HepG2 (cell line): ENCODE measurements around the gene PRPSAP2.

Experiments
- CHD4 ChIP-seq: fragments of 200-600 bp; sonication (generic); IDR thresholded peaks from 2 replicates; pipeline ENCODE4 v1.7.0; 2017; ENCODE audit warnings: mild to moderate bottlenecking, low read length, borderline replicate concordance
- FOXA3 ChIP-seq: IDR thresholded peaks from 2 replicates; pipeline ENCODE4 v1.6.1; 2016; ENCODE audit warnings: missing genetic modification reagents, missing compliant biosample characterization
- JUND ChIP-seq: sonication (generic); formaldehyde crosslinking; IDR thresholded peaks from 2 replicates; pipeline ENCODE4 v1.8.0; 2022; ENCODE audit warnings: mild to moderate bottlenecking, missing genetic modification reagents
- MAFG ChIP-seq: sonication (generic); formaldehyde crosslinking; IDR thresholded peaks from 2 replicates; pipeline ENCODE4 v1.5.1; 2020; ENCODE audit warnings: mild to moderate bottlenecking, missing genetic modification reagents
- MBD4 ChIP-seq: IDR thresholded peaks from 2 replicates; pipeline ENCODE4 v1.6.1; 2012; ENCODE audit warnings: low read length, inconsistent platforms, borderline replicate concordance
- SIN3B ChIP-seq: fragments of 150-350 bp; IDR thresholded peaks from 2 replicates; pipeline ENCODE4 v1.6.1; 2014; ENCODE audit warnings: low read length
- ZNF670 ChIP-seq: sonication (generic); formaldehyde crosslinking; IDR thresholded peaks from 2 replicates; pipeline ENCODE4 v1.8.0; 2022; ENCODE audit warnings: mild to moderate bottlenecking, missing genetic modification reagents, borderline replicate concordance
- TF ChIP-seq, protein P1 (sequence below): sonication (generic); formaldehyde crosslinking; IDR thresholded peaks from 2 replicates; pipeline ENCODE4 v1.4.0; 2020; ENCODE audit warnings: missing genetic modification reagents
- TF ChIP-seq, protein P2 (sequence below): sonication (generic); formaldehyde crosslinking; IDR thresholded peaks from 2 replicates; pipeline ENCODE4 v1.4.0; 2020; ENCODE audit warnings: mild to moderate bottlenecking, missing genetic modification reagents
- TF ChIP-seq, protein P3 (sequence below), 2 experiments: sonication (generic) in 1 of 2; formaldehyde crosslinking in 1 of 2; IDR thresholded peaks; 2 replicates each; pipeline versions ENCODE4 v1.5.1 to v1.6.1; 2011 to 2020; ENCODE audit warnings: borderline replicate concordance in 1 of 2, low read depth in 1 of 2, low read length in 1 of 2, mild to moderate bottlenecking in 1 of 2, missing genetic modification reagents in 1 of 2, moderate library complexity in 1 of 2
- TF ChIP-seq, protein P4 (sequence below): sonication (generic); formaldehyde crosslinking; IDR thresholded peaks from 2 replicates; pipeline ENCODE4 v1.4.0; 2020; ENCODE audit warnings: mild to moderate bottlenecking, missing genetic modification reagents
- TF ChIP-seq, protein P5 (sequence below): sonication (generic); formaldehyde crosslinking; IDR thresholded peaks from 2 replicates; pipeline ENCODE4 v1.5.0; 2020; ENCODE audit warnings: mild to moderate bottlenecking, missing genetic modification reagents, moderate library complexity

- TF ChIP-seq, protein P1, sequence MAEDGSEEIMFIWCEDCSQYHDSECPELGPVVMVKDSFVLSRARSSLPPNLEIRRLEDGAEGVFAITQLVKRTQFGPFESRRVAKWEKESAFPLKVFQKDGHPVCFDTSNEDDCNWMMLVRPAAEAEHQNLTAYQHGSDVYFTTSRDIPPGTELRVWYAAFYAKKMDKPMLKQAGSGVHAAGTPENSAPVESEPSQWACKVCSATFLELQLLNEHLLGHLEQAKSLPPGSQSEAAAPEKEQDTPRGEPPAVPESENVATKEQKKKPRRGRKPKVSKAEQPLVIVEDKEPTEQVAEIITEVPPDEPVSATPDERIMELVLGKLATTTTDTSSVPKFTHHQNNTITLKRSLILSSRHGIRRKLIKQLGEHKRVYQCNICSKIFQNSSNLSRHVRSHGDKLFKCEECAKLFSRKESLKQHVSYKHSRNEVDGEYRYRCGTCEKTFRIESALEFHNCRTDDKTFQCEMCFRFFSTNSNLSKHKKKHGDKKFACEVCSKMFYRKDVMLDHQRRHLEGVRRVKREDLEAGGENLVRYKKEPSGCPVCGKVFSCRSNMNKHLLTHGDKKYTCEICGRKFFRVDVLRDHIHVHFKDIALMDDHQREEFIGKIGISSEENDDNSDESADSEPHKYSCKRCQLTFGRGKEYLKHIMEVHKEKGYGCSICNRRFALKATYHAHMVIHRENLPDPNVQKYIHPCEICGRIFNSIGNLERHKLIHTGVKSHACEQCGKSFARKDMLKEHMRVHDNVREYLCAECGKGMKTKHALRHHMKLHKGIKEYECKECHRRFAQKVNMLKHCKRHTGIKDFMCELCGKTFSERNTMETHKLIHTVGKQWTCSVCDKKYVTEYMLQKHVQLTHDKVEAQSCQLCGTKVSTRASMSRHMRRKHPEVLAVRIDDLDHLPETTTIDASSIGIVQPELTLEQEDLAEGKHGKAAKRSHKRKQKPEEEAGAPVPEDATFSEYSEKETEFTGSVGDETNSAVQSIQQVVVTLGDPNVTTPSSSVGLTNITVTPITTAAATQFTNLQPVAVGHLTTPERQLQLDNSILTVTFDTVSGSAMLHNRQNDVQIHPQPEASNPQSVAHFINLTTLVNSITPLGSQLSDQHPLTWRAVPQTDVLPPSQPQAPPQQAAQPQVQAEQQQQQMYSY (CRISPR knock-in tag), result no peak
- TF ChIP-seq MAFG (CRISPR knock-in tag) (no peak), CHD4 (no peak), JUND (no peak), SIN3B (no peak), ZNF670 (CRISPR knock-in tag) (no peak), MBD4 (no peak), FOXA3 (no peak)
- TF ChIP-seq, protein P2, sequence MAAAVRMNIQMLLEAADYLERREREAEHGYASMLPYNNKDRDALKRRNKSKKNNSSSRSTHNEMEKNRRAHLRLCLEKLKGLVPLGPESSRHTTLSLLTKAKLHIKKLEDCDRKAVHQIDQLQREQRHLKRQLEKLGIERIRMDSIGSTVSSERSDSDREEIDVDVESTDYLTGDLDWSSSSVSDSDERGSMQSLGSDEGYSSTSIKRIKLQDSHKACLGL, result no peak
- TF ChIP-seq, protein P3, sequence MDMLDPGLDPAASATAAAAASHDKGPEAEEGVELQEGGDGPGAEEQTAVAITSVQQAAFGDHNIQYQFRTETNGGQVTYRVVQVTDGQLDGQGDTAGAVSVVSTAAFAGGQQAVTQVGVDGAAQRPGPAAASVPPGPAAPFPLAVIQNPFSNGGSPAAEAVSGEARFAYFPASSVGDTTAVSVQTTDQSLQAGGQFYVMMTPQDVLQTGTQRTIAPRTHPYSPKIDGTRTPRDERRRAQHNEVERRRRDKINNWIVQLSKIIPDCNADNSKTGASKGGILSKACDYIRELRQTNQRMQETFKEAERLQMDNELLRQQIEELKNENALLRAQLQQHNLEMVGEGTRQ (IDR thresholded peaks at IDR 0.05; ENCODE audit: low read depth, low read length), result no peak
- TF ChIP-seq, protein P3 (CRISPR knock-in tag; IDR thresholded peaks at IDR 0.05; ENCODE audit: borderline replicate concordance), result no peak
- TF ChIP-seq, protein P4, sequence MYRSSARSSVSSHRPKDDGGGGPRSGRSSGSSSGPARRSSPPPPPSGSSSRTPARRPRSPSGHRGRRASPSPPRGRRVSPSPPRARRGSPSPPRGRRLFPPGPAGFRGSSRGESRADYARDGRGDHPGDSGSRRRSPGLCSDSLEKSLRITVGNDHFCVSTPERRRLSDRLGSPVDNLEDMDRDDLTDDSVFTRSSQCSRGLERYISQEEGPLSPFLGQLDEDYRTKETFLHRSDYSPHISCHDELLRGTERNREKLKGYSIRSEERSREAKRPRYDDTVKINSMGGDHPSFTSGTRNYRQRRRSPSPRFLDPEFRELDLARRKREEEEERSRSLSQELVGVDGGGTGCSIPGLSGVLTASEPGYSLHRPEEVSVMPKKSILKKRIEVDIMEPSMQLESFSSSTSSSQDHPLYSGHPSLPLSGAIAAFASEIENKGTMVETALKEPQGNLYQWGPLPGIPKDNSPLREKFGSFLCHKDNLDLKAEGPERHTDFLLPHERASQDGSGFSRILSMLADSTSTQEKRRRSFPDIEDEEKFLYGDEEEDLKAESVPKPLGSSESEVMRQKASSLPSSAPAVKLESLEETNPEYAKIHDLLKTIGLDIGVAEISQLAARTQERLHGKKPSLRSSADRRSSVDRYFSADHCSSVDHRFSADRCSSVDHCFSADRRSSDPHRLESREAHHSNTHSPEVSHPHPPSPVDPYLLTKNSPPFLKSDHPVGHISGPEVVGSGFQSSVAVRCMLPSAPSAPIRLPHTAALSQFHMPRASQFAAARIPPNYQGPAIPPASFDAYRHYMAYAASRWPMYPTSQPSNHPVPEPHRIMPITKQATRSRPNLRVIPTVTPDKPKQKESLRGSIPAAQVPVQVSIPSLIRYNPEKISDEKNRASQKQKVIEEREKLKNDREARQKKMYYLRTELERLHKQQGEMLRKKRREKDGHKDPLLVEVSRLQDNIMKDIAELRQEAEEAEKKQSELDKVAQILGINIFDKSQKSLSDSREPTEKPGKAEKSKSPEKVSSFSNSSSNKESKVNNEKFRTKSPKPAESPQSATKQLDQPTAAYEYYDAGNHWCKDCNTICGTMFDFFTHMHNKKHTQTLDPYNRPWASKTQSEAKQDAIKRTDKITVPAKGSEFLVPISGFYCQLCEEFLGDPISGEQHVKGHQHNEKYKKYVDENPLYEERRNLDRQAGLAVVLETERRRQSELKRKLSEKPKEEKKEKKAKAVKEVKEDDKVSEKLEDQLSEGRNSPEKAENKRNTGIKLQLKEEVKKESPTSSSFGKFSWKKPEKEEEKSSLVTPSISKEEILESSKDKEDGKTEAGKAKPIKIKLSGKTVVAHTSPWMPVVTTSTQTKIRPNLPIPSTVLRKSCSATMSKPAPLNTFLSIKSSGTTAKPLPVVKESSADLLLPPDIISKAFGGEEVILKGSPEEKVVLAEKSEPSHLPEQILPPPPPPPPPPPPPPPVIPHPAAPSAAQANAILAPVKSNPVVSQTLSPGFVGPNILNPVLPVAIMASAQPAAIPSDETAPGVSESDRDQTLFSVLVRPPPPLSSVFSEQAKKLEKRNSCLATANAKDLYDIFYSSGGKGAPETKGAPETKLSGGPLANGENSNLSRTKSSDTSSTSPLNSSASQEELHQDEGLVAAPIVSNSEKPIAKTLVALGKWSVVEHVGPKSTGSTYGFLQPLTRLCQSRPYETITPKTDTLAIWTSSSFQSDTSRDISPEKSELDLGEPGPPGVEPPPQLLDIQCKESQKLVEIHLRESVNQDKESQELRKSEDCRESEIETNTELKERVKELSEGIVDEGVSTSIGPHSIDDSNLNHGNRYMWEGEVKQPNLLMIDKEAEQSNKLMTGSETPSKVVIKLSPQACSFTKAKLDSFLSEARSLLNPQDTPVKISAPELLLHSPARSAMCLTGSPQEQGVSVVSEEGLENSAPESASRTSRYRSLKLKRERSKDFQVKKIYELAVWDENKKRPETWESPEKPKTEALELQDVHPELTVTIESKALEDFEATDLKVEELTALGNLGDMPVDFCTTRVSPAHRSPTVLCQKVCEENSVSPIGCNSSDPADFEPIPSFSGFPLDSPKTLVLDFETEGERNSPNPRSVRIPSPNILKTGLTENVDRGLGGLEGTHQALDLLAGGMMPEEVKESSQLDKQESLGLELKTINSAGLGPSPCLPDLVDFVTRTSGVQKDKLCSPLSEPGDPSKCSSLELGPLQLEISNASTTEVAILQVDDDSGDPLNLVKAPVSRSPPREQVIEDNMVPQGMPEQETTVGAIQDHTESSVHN (CRISPR knock-in tag), result no peak
- TF ChIP-seq, protein P5, sequence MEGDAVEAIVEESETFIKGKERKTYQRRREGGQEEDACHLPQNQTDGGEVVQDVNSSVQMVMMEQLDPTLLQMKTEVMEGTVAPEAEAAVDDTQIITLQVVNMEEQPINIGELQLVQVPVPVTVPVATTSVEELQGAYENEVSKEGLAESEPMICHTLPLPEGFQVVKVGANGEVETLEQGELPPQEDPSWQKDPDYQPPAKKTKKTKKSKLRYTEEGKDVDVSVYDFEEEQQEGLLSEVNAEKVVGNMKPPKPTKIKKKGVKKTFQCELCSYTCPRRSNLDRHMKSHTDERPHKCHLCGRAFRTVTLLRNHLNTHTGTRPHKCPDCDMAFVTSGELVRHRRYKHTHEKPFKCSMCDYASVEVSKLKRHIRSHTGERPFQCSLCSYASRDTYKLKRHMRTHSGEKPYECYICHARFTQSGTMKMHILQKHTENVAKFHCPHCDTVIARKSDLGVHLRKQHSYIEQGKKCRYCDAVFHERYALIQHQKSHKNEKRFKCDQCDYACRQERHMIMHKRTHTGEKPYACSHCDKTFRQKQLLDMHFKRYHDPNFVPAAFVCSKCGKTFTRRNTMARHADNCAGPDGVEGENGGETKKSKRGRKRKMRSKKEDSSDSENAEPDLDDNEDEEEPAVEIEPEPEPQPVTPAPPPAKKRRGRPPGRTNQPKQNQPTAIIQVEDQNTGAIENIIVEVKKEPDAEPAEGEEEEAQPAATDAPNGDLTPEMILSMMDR (CRISPR knock-in tag), result no peak
These were observed 64.1 kb downstream of the PRPSAP2 start for GRCh38 chr17:18921912-18922451.
